HL-60 (cell line): ENCODE measurements around the gene NFIL3.

Experiments
- DNase-seq, 2 experiments: peaks; one replicate each; pipeline ENCODE4 v3.0.0-alpha.2; 2010 to 2020; ENCODE audit warnings: low read depth in 1 of 2, low spot score in 1 of 2
- H3K27ac ChIP-seq: fragments of 250-450 bp; sonication (Bioruptor Pico); replicated peaks from 2 replicates; pipeline ENCODE4 v1.5.1; 2020; ENCODE audit warnings: mild to moderate bottlenecking, moderate library complexity
- H3K27me3 ChIP-seq: fragments of 250-450 bp; sonication (Bioruptor Pico); 2 replicates; pipeline ENCODE4 v1.5.1; 2021; ENCODE audit warnings: mild to moderate bottlenecking, moderate library complexity; ENCODE audit not compliant: insufficient read depth, poor library complexity, severe bottlenecking
- H3K4me3 ChIP-seq: replicated peaks from 2 replicates; pipeline ENCODE4 v1.5.1; 2011; ENCODE audit warnings: mild to moderate bottlenecking, control low read depth, low read length; ENCODE audit not compliant: insufficient read depth
- GABPA ChIP-seq: IDR thresholded peaks from 2 replicates; pipeline ENCODE4 v1.6.1; 2012; ENCODE audit warnings: low read depth
- POLR2AphosphoS5 ChIP-seq: IDR thresholded peaks from 2 replicates; pipeline ENCODE4 v1.6.1; 2012; ENCODE audit warnings: low read depth
- REST ChIP-seq: IDR thresholded peaks from 2 replicates; pipeline ENCODE4 v1.6.1; 2012; ENCODE audit warnings: low read depth; ENCODE audit not compliant: insufficient replicate concordance
- SPI1 ChIP-seq: IDR thresholded peaks from 2 replicates; pipeline ENCODE4 v1.6.1; 2012; ENCODE audit warnings: low read depth, mild to moderate bottlenecking, borderline replicate concordance
- TF ChIP-seq, protein P1 (sequence below): IDR thresholded peaks from one replicate; pipeline ENCODE4 v1.5.1; 2011; ENCODE audit warnings: low read length, control low read depth, inconsistent platforms; ENCODE audit not compliant: insufficient read depth

NFIL3 gene

GRCh38 chr9:91452844-91453243 lies 29.2 kb upstream of the NFIL3 start:
- no peak overlapping the region for H3K27ac ChIP-seq
- H3K4me3 ChIP-seq: no peak overlapping the region
- H3K27me3 ChIP-seq: peaks cover 2% of the 10 kb centered on the region
- no peak for TF ChIP-seq SPI1
- no peak for TF ChIP-seq GABPA
- TF ChIP-seq POLR2AphosphoS5: no peak
- TF ChIP-seq, protein P1, sequence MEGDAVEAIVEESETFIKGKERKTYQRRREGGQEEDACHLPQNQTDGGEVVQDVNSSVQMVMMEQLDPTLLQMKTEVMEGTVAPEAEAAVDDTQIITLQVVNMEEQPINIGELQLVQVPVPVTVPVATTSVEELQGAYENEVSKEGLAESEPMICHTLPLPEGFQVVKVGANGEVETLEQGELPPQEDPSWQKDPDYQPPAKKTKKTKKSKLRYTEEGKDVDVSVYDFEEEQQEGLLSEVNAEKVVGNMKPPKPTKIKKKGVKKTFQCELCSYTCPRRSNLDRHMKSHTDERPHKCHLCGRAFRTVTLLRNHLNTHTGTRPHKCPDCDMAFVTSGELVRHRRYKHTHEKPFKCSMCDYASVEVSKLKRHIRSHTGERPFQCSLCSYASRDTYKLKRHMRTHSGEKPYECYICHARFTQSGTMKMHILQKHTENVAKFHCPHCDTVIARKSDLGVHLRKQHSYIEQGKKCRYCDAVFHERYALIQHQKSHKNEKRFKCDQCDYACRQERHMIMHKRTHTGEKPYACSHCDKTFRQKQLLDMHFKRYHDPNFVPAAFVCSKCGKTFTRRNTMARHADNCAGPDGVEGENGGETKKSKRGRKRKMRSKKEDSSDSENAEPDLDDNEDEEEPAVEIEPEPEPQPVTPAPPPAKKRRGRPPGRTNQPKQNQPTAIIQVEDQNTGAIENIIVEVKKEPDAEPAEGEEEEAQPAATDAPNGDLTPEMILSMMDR: no peak
- TF ChIP-seq REST: no peak
- no peak for DNase-seq

GRCh38 chr9:91451431-91452270 lies 28.0 kb upstream of the NFIL3 start:
- H3K27me3 ChIP-seq: peaks cover 2% of the 10 kb centered on the region
- TF ChIP-seq, protein P1: no peak
- no peak for TF ChIP-seq REST
- no peak for TF ChIP-seq POLR2AphosphoS5
- TF ChIP-seq GABPA: no peak
- TF ChIP-seq SPI1: no peak
- H3K4me3 ChIP-seq: no peak overlapping the region
- no peak overlapping the region for H3K27ac ChIP-seq
- no peak for DNase-seq

DNA sequence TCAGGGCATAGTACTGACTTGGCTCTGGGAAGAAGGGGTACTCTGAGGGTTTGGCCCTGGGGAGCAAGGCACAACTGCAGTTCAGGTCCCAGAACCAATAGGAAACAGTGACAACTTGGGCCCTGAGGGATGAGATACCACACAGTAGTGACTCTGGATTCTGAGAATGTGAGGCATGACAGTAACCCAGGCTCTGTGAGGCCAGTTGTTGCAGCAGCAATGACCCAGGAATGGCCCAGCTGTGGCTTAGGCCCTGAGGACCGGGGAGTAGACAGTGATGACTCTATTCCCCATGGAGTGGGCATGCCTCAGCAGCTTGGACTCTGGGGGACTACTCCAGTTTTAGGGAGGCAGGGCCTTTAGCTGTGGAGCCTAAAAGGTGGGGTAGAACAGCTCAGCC lies 21.5 kb upstream of the NFIL3 start:
- no peaks in the 10 kb centered on the region for H3K27me3 ChIP-seq
- H3K27ac ChIP-seq: no peak overlapping the region
- TF ChIP-seq, protein P1: no peak
- TF ChIP-seq GABPA: no peak
- TF ChIP-seq REST: no peak
- no peak for TF ChIP-seq POLR2AphosphoS5
- no peak for TF ChIP-seq SPI1
- no peak overlapping the region for H3K4me3 ChIP-seq
- no peak for DNase-seq
